BLaER1 treated with 17β-estradiol and CSF1 and Interleukin-3, amounts not matched to agents 10 nM and 100 nM (cell line): ENCODE results near the gene TUBGCP3.
"Not testable (repeated sequence)": the region's sequence is repeated elsewhere in the genome, so short reads cannot be mapped to it uniquely, and the experiment has no call there.

Experiments
- H3K27ac ChIP-seq, 11 experiments: shearing (Covaris generic); formaldehyde crosslinking; 2 replicates each; pipeline ENCODE4 v1.8.1; 2022
- H3K27me3 ChIP-seq, 11 experiments: shearing (Covaris generic); formaldehyde crosslinking; 2 replicates each; pipeline ENCODE4 v1.8.1; 2022
- H3K36me3 ChIP-seq, 11 experiments: shearing (Covaris generic); formaldehyde crosslinking; 2 replicates each; pipeline ENCODE4 v1.8.1; 2022
- H3K4me1 ChIP-seq, 10 experiments: shearing (Covaris generic); formaldehyde crosslinking; 2 replicates each; pipeline ENCODE4 v1.8.1; 2022
- H3K4me2 ChIP-seq, 11 experiments: shearing (Covaris generic); formaldehyde crosslinking; 2 replicates each; pipeline ENCODE4 v1.8.1; 2022
- H3K4me3 ChIP-seq, 10 experiments: shearing (Covaris generic); formaldehyde crosslinking; 2 replicates each; pipeline ENCODE4 v1.8.1; 2022
- H3K9ac ChIP-seq, 11 experiments: shearing (Covaris generic); formaldehyde crosslinking; 2 replicates each; pipeline ENCODE4 v1.8.1; 2022
- H3K9me3 ChIP-seq, 11 experiments: shearing (Covaris generic); formaldehyde crosslinking; replicated peaks in 1 of 11; 2 replicates each; pipeline ENCODE4 v1.8.1; 2022
- H4K20me1 ChIP-seq, 11 experiments: shearing (Covaris generic); formaldehyde crosslinking; 2 replicates each; pipeline ENCODE4 v1.8.1; 2022
- Cebpa-rat ChIP-seq, 11 experiments: shearing (Covaris generic); IDR thresholded peaks; 2 replicates each; pipeline ENCODE4 v1.8.1; 2022

TUBGCP3 gene

GRCh38 chr13:112569821-112570220 is 18.1 kb downstream of the TUBGCP3 start:
- Histone ChIP-seq H3K4me2 (no peak overlapping the region), H3K4me1 (peaks cover 16 to 37% (median 26%) of the 10 kb centered on the region in 10 experiments), H3K27ac (no peak overlapping the region), H3K9me3 (peaks cover 0 to 4% (median 0%) of the 10 kb centered on the region in 11 experiments; a peak in 1 of 22 replicates), H3K36me3 (peaks cover 49 to 78% (median 68%) of the 10 kb centered on the region in 11 experiments), H3K27me3 (no peaks in the 10 kb centered on the region), H4K20me1 (peaks cover 52 to 97% (median 84%) of the 10 kb centered on the region in 11 experiments; a peak in 21 of 22 replicates), H3K9ac (no peak overlapping the region), H3K4me3 (no peak overlapping the region)
- no peak for TF ChIP-seq Cebpa-rat (IDR thresholded peaks at IDR 0.05)

DNA sequence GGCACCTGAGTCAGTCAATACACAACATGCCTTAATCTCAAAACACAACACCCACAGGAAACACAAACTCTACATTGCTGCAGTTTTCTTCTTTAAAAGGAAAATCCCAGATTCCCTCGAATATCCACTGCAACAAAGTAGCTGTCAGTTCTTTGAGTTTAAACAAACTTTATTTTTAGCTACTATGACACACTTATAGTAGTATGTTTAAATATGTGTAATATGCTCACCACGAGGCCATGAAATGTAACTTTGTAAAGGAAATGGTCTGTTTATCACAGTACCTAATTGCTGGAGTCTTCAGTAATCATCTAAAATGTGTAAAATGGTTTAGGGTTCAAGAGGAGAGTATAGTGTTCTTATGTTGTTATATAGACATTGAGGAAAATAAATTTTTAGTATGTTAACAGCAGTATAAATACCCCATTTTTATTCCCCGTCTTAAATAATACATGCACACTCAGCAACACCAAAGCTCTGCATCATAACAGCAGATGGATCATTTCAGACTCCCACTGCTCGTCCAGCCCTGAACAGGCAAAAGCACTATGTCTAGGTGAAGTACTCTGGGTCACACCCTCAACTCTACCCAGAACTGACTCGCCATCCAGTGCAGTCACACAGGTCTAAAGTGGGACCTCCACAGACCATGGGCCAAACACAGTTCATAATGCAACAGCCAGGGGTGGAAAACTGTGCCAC is 20.6 kb downstream of the TUBGCP3 start:
- Histone ChIP-seq H3K36me3 (peaks cover 74 to 98% (median 90%) of the 10 kb centered on the region in 11 experiments), H3K9me3 (peaks cover 0 to 4% (median 0%) of the 10 kb centered on the region in 11 experiments; a peak in 1 of 22 replicates), H3K4me1 (peaks cover 4 to 21% (median 9%) of the 10 kb centered on the region in 10 experiments), H3K9ac (no peak overlapping the region), H3K4me3 (no peak overlapping the region), H4K20me1 (peaks cover 42 to 88% (median 68%) of the 10 kb centered on the region in 11 experiments; a peak in 21 of 22 replicates), H3K27ac (no peak overlapping the region), H3K27me3 (no peaks in the 10 kb centered on the region), H3K4me2 (no peak overlapping the region)
- TF ChIP-seq Cebpa-rat (IDR thresholded peaks at IDR 0.05): no peak

GRCh38 chr13:112562786-112563383 is 25.1 kb downstream of the TUBGCP3 start:
- no peak for TF ChIP-seq Cebpa-rat (IDR thresholded peaks at IDR 0.05)
- Histone ChIP-seq H3K4me3 (no peak overlapping the region), H4K20me1 (peaks cover 31 to 88% (median 50%) of the 10 kb centered on the region in 11 experiments; a peak in 21 of 22 replicates), H3K36me3 (peaks cover 82 to 93% (median 88%) of the 10 kb centered on the region in 11 experiments), H3K9ac (0 out of 22 replicates have a peak overlapping the region, but pooled peaks of 2 of the 11 experiments have one; percentile 12 to 22), H3K4me2 (peak overlapping the region in 8 of 11 experiments; percentile 30 to 91 (median 82); a peak in 14 of 22 replicates), H3K4me1 (peaks cover 17 to 33% (median 27%) of the 10 kb centered on the region in 10 experiments), H3K9me3 (no peaks in the 10 kb centered on the region), H3K27me3 (no peaks in the 10 kb centered on the region), H3K27ac (peak overlapping the region in 2 of 11 experiments; percentile 60 to 64; a peak in 4 of 22 replicates)

- Histone ChIP-seq H3K27ac (peak overlapping the region in 9 of 11 experiments; percentile 14 to 65 (median 52); a peak in 11 of 22 replicates), H4K20me1 (peaks cover 28 to 84% (median 47%) of the 10 kb centered on the region in 11 experiments; a peak in 21 of 22 replicates), H3K4me1 (peaks cover 17 to 33% (median 27%) of the 10 kb centered on the region in 10 experiments), H3K4me2 (peak overlapping the region; percentile 43 to 91 (median 78)), H3K27me3 (no peaks in the 10 kb centered on the region), H3K36me3 (peaks cover 82 to 93% (median 88%) of the 10 kb centered on the region in 11 experiments), H3K4me3 (no peak overlapping the region), H3K9ac (peak overlapping the region in 4 of 11 experiments; percentile 12 to 48 (median 30); a peak in 2 of 22 replicates), H3K9me3 (no peaks in the 10 kb centered on the region)
- no peak for TF ChIP-seq Cebpa-rat (IDR thresholded peaks at IDR 0.05)
Measured at GRCh38 chr13:112562254-112562653, 25.7 kb downstream of the TUBGCP3 start.

DNA sequence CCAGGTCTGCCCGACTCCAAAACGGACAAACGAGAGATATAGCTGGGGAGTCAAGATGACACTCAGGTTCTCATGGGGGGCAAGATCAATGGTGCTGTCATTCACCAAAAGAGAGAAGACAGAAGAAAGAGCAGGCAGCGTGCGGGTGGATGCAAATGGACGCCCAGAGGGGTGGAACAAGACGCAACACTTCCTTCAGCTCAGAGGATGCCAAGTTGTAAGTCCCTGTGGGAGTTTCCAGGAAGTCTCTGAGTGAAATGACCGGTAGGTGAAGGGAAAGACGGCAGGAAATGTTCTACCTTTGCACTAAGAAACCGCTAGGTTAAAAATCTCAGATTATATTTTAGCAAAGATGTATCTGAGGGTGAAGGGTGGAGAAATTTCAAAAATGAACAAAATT is 26.5 kb downstream of the TUBGCP3 start:
- H4K20me1 ChIP-seq: peaks cover 23 to 76% (median 40%) of the 10 kb centered on the region in 11 experiments; a peak in 20 of 22 replicates
- peaks cover 17 to 33% (median 27%) of the 10 kb centered on the region in 10 experiments for H3K4me1 ChIP-seq
- no peaks in the 10 kb centered on the region for H3K27me3 ChIP-seq
- no peaks in the 10 kb centered on the region for H3K9me3 ChIP-seq
- peak overlapping the region in 5 of 11 experiments; percentile 3 to 49 (median 42); a peak in 8 of 22 replicates for H3K9ac ChIP-seq
- no peak for TF ChIP-seq Cebpa-rat (IDR thresholded peaks at IDR 0.05)
- H3K4me2 ChIP-seq: peak overlapping the region; percentile 43 to 91 (median 78)
- H3K4me3 ChIP-seq: peak overlapping the region in 4 of 10 experiments; percentile 1 to 17 (median 14); a peak in 3 of 20 replicates
- peaks cover 84 to 93% (median 88%) of the 10 kb centered on the region in 11 experiments for H3K36me3 ChIP-seq
- H3K27ac ChIP-seq: peak overlapping the region in 9 of 11 experiments; percentile 14 to 65 (median 52); a peak in 14 of 22 replicates

DNA sequence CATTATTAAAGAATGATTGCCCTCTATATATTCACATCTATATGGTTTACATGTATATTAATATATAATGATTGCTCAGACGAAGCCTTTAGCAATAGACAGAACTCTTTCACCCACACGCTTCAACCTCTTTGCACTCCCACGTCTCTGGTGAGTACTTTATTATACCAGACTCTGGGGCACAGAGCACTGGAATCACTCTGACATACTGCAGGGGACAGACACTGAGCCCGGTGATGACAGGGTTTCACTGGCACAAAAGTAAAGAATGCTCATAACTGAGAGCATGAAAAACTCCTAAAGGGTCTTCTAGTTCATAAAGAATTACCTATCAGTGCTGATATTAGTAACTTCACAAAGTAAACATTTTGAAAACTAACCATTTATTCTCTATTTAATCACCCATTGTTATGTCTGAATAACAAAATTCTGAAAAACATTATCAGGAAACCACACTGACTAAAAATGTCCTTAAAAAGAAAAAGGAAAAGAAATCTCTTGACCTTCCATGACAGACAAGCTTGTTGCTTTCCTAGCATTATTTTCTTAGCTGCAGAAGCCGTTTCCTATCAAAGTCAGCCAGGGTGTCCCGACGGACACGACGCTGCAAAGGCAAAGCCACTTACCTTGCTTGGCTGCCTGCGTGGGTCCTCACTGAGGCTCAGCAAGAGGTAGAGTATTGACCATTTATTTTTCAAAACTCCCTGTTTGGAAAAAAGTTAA is 29.1 kb downstream of the TUBGCP3 start:
- peaks cover 85 to 93% (median 89%) of the 10 kb centered on the region in 11 experiments for H3K36me3 ChIP-seq
- H3K27me3 ChIP-seq: no peaks in the 10 kb centered on the region
- TF ChIP-seq Cebpa-rat (IDR thresholded peaks at IDR 0.05): no peak

GRCh38 chr13:112556600-112556999 is 31.4 kb downstream of the TUBGCP3 start:
- Histone ChIP-seq H3K9me3 (no peaks in the 10 kb centered on the region), H3K27me3 (no peaks in the 10 kb centered on the region), H3K4me3 (no peak overlapping the region), H3K27ac (no peak overlapping the region), H4K20me1 (peaks cover 9 to 48% (median 22%) of the 10 kb centered on the region in 11 experiments; a peak in 16 of 22 replicates), H3K9ac (no peak overlapping the region), H3K36me3 (peaks cover 89 to 98% (median 94%) of the 10 kb centered on the region in 11 experiments), H3K4me2 (no peak overlapping the region), H3K4me1 (peaks cover 8 to 17% (median 11%) of the 10 kb centered on the region in 10 experiments)
- no peak for TF ChIP-seq Cebpa-rat (IDR thresholded peaks at IDR 0.05)

More for the DNA sequence above, 29.1 kb downstream of the TUBGCP3 start:
- Histone ChIP-seq H3K27ac (no peak overlapping the region), H3K4me2 (no peak overlapping the region), H3K9me3 (no peaks in the 10 kb centered on the region), H3K4me1 (peaks cover 17 to 33% (median 27%) of the 10 kb centered on the region in 10 experiments), H3K9ac (no peak overlapping the region), H3K4me3 (no peak overlapping the region), H4K20me1 (peaks cover 23 to 65% (median 36%) of the 10 kb centered on the region in 11 experiments; a peak in 20 of 22 replicates)

- H3K9me3 ChIP-seq: peaks cover 0 to 5% (median 0%) of the 10 kb centered on the region in 11 experiments; a peak in 3 of 22 replicates
- TF ChIP-seq Cebpa-rat (IDR thresholded peaks at IDR 0.05): no peak
- H3K4me3 ChIP-seq: no peak overlapping the region
- peaks cover 0 to 37% (median 12%) of the 10 kb centered on the region in 11 experiments; a peak in 12 of 22 replicates for H4K20me1 ChIP-seq
- peaks cover 0 to 3% (median 0%) of the 10 kb centered on the region in 10 experiments; a peak in 1 of 20 replicates for H3K4me1 ChIP-seq
- H3K36me3 ChIP-seq: peaks cover 98 to 100% (median 99%) of the 10 kb centered on the region in 11 experiments
- H3K27ac ChIP-seq: no peak overlapping the region
- H3K27me3 ChIP-seq: no peaks in the 10 kb centered on the region
- no peak overlapping the region for H3K4me2 ChIP-seq
- H3K9ac ChIP-seq: no peak overlapping the region
Measured at GRCh38 chr13:112554214-112554850, 33.6 kb downstream of the TUBGCP3 start.

GRCh38 chr13:112548975-112549374 is 39.0 kb downstream of the TUBGCP3 start:
- not testable (repeated sequence) for H3K4me3 ChIP-seq, H3K4me1 ChIP-seq, H3K4me2 ChIP-seq, H3K27ac ChIP-seq, H3K9ac ChIP-seq, H3K27me3 ChIP-seq, H3K9me3 ChIP-seq
- peaks cover 88 to 95% (median 91%) of the 10 kb centered on the region in 11 experiments for H3K36me3 ChIP-seq
- peaks cover 0 to 49% (median 7%) of the 10 kb centered on the region in 11 experiments; a peak in 11 of 22 replicates for H4K20me1 ChIP-seq
